ENCODE data around the gene SLC2A9. TPM values are rescaled to one million over a fixed set of nuclear protein-coding genes. Genes with fewer than 3 reads are reported as not detected.
"Not testable (repeated sequence)": the region's sequence is repeated elsewhere in the genome, so short reads cannot be mapped to it uniquely, and the experiment has no call there.

SLC2A9 gene
- total and polyA plus RNA-seq, 2 donors (not counting 1 experiment from before 2014, with no cell fraction given): 2.3 to 3.9 TPM

DNA sequence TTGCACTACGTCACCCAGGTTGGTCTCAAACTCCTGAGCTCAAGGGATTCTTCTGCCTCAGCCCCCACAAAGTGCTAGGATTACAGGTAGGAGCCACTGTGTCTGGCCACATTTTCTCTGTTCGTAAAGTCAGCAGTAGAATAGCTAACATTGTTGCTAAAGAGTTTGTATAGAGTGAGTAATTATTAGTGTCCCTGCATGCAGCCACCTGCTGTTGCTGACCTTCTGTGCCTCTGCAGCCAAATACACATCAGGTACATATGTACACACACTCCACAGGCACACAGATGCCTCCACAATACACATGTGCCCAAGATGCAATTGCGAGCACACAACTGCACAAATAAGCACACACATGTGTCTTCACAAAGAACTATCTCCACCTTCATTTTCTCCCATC, 228.9 kb downstream of the SLC2A9 start:
- Histone ChIP-seq H4K20me1 (ENCODE audit: control insufficient read depth, extremely low read depth, insufficient read depth, low read length) (no peaks in the 10 kb centered on the region), H3K79me2 (ENCODE audit: control insufficient read depth, insufficient read depth, low read length) (no peaks in the 10 kb centered on the region), H3K4me3 (replicated peaks in 1 of 4; ENCODE audit: control extremely low read depth in 1 of 4, insufficient read depth in 1 of 4, low read depth in 3 of 4, low read length in 4 of 4) (no peak overlapping the region), H3K9me3 (ENCODE audit: control insufficient read depth, insufficient read depth, low read depth, low read length) (no peaks in the 10 kb centered on the region), H3K9ac (ENCODE audit: insufficient read depth, low read length) (no peak overlapping the region), H3K36me3 (ENCODE audit: control insufficient read depth, insufficient read depth, low read length) (no peaks in the 10 kb centered on the region), H3K27me3 (ENCODE audit: control insufficient read depth, insufficient read depth, low read length) (no peaks in the 10 kb centered on the region), H2AFZ (ENCODE audit: low read length) (no peak overlapping the region), H3K4me2 (ENCODE audit: extremely low read depth, insufficient read depth, low read length) (no peak overlapping the region), H3K4me1 (ENCODE audit: control insufficient read depth, extremely low read depth, insufficient read depth, low read length) (no peaks in the 10 kb centered on the region), H3K27ac (ENCODE audit: insufficient read depth, low read length) (no peak overlapping the region)
- TF ChIP-seq CTCF (conservative IDR thresholded peaks at IDR 0.05 in 1 of 2, IDR thresholded peaks at IDR 0.05 in 1 of 2; ENCODE audit: low read depth in 1 of 2, low read length in 2 of 2) (no peak), EZH2 (IDR thresholded peaks at IDR 0.05; ENCODE audit: low read length, missing control alignments) (no peak)
- DNase-seq (ENCODE audit: low read depth in 2 of 2): no peak

DNA sequence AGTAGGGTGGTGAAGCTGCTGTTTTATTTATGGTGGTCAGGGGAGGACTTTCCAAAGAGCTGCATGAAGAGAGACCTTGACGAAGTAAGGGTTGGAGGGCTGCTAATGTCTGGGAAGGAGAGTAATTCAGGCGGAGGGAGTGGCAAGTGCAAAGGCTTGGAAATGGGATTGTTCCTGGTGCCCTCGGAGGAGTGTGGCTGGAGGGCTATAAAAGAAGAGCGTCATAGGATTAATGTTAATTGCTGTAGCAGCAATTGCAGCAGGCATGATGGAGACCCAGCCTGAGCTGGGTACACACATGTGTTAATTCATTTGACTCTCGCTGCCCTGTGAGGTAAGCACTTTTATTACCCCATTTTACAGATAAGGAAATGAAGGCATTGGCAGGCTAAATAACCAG, 235.4 kb downstream of the SLC2A9 start:
- not testable (repeated sequence) for H3K4me1 ChIP-seq (ENCODE audit: control insufficient read depth, extremely low read depth, insufficient read depth, low read length); H3K9ac ChIP-seq (ENCODE audit: insufficient read depth, low read length); H4K20me1 ChIP-seq (ENCODE audit: control insufficient read depth, extremely low read depth, insufficient read depth, low read length); H3K79me2 ChIP-seq (ENCODE audit: control insufficient read depth, insufficient read depth, low read length); H3K36me3 ChIP-seq (ENCODE audit: control insufficient read depth, insufficient read depth, low read length); H3K4me2 ChIP-seq (ENCODE audit: extremely low read depth, insufficient read depth, low read length); H3K27me3 ChIP-seq (ENCODE audit: control insufficient read depth, insufficient read depth, low read length); H3K9me3 ChIP-seq (ENCODE audit: control insufficient read depth, insufficient read depth, low read depth, low read length); H2AFZ ChIP-seq (ENCODE audit: low read length); H3K27ac ChIP-seq (ENCODE audit: insufficient read depth, low read length); DNase-seq (ENCODE audit: low read depth in 2 of 2); H3K4me3 ChIP-seq (replicated peaks in 1 of 4; ENCODE audit: control extremely low read depth in 1 of 4, insufficient read depth in 1 of 4, low read depth in 3 of 4, low read length in 4 of 4)

DNA sequence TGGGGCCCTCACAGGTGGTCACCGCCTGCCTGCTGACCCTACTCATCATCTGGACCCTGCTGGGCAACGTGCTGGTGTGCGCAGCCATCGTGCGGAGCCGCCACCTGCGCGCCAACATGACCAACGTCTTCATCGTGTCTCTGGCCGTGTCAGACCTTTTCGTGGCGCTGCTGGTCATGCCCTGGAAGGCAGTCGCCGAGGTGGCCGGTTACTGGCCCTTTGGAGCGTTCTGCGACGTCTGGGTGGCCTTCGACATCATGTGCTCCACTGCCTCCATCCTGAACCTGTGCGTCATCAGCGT, 239.2 kb downstream of the SLC2A9 start:
- Histone ChIP-seq H3K4me2 (ENCODE audit: extremely low read depth, insufficient read depth, low read length) (no peak overlapping the region), H3K36me3 (ENCODE audit: control insufficient read depth, insufficient read depth, low read length) (no peaks in the 10 kb centered on the region), H3K9me3 (ENCODE audit: control insufficient read depth, insufficient read depth, low read depth, low read length) (no peaks in the 10 kb centered on the region), H3K4me3 (replicated peaks in 1 of 4; ENCODE audit: control extremely low read depth in 1 of 4, insufficient read depth in 1 of 4, low read depth in 3 of 4, low read length in 4 of 4) (no peak overlapping the region), H3K4me1 (ENCODE audit: control insufficient read depth, extremely low read depth, insufficient read depth, low read length) (no peaks in the 10 kb centered on the region), H3K79me2 (ENCODE audit: control insufficient read depth, insufficient read depth, low read length) (no peaks in the 10 kb centered on the region), H2AFZ (ENCODE audit: low read length) (no peak overlapping the region), H3K27ac (ENCODE audit: insufficient read depth, low read length) (no peak overlapping the region), H3K9ac (ENCODE audit: insufficient read depth, low read length) (no peak overlapping the region), H4K20me1 (ENCODE audit: control insufficient read depth, extremely low read depth, insufficient read depth, low read length) (no peaks in the 10 kb centered on the region), H3K27me3 (ENCODE audit: control insufficient read depth, insufficient read depth, low read length) (no peaks in the 10 kb centered on the region)
- TF ChIP-seq EZH2 (IDR thresholded peaks at IDR 0.05; ENCODE audit: low read length, missing control alignments): no peak
- DNase-seq (ENCODE audit: low read depth in 2 of 2): no peak

- Histone ChIP-seq H3K79me2 (ENCODE audit: control insufficient read depth, insufficient read depth, low read length) (no peaks in the 10 kb centered on the region), H3K4me2 (ENCODE audit: extremely low read depth, insufficient read depth, low read length) (no peak within 1 kb of the TSS), H3K4me3 (replicated peaks in 1 of 4; ENCODE audit: control extremely low read depth in 1 of 4, insufficient read depth in 1 of 4, low read depth in 3 of 4, low read length in 4 of 4) (no peak within 1 kb of the TSS), H3K9me3 (ENCODE audit: control insufficient read depth, insufficient read depth, low read depth, low read length) (no peaks in the 10 kb centered on the region), H3K36me3 (ENCODE audit: control insufficient read depth, insufficient read depth, low read length) (no peaks in the 10 kb centered on the region), H2AFZ (ENCODE audit: low read length) (no peak within 1 kb of the TSS), H3K4me1 (ENCODE audit: control insufficient read depth, extremely low read depth, insufficient read depth, low read length) (no peaks in the 10 kb centered on the region), H3K27ac (ENCODE audit: insufficient read depth, low read length) (no peak within 1 kb of the TSS), H4K20me1 (ENCODE audit: control insufficient read depth, extremely low read depth, insufficient read depth, low read length) (no peaks in the 10 kb centered on the region), H3K9ac (ENCODE audit: insufficient read depth, low read length) (no peak within 1 kb of the TSS), H3K27me3 (ENCODE audit: control insufficient read depth, insufficient read depth, low read length) (no peaks in the 10 kb centered on the region)
- TF ChIP-seq EZH2 (IDR thresholded peaks at IDR 0.05; ENCODE audit: low read length, missing control alignments): no peak
- TF ChIP-seq CTCF (conservative IDR thresholded peaks at IDR 0.05 in 1 of 2, IDR thresholded peaks at IDR 0.05 in 1 of 2; ENCODE audit: low read depth in 1 of 2, low read length in 2 of 2): no peak
- no peak for DNase-seq (ENCODE audit: low read depth in 2 of 2)
Observed at GRCh38 chr4:9781343-9782135, 239.8 kb downstream of the SLC2A9 start, which contains the start of gene DRD5. Gene DRD5 (plus strand): TSS chr4:9781634. CDS start chr4:9782030, 396 bp downstream.
